Measurements from ENCODE around the gene NACAD. TPM values are rescaled to one million over a fixed set of nuclear protein-coding genes. Genes with fewer than 3 reads are reported as not detected.
A peak's percentile ranks its signal among the peaks of the same experiment; 100 is the strongest.

Gene NACAD
- total RNA-seq, 1 experiment from 2014 or later = not detected

GRCh38 chr7:45064047-45064725 lies 24.6 kb downstream of the NACAD start:
- intact Hi-C loops (cut with micrococcal nuclease) = no loop called here
- peaks cover 48% of the 10 kb centered on the region for H3K36me3 Mint-ChIP-seq (ENCODE audit: insufficient read depth, unreplicated experiment)
- CTCF ChIA-PET = no interaction called here
- no peak for DNase-seq (ENCODE audit: unreplicated experiment)
- POLR2A ChIA-PET = no interaction called here
- H3K4me3 Mint-ChIP-seq (ENCODE audit: unreplicated experiment) = no peak overlapping the region
- no peak overlapping the region for H3K27ac Mint-ChIP-seq (ENCODE audit: low read depth, unreplicated experiment)
- no peak for TF ChIP-seq CTCF (IDR thresholded peaks at IDR 0.05; ENCODE audit: unreplicated experiment)
- H3K9me3 Mint-ChIP-seq (ENCODE audit: unreplicated experiment) = no peaks in the 10 kb centered on the region
- BruUV-seq (replicated peaks) = no TSS peak
- H3K4me1 Mint-ChIP-seq (ENCODE audit: insufficient read depth, unreplicated experiment) = peaks cover 6% of the 10 kb centered on the region
- no peaks in the 10 kb centered on the region for H3K27me3 Mint-ChIP-seq (ENCODE audit: insufficient read depth, unreplicated experiment)

GRCh38 chr7:45061806-45062425 lies 26.9 kb downstream of the NACAD start:
- no peak overlapping the region for H3K27ac Mint-ChIP-seq (ENCODE audit: low read depth, unreplicated experiment)
- no peaks in the 10 kb centered on the region for H3K9me3 Mint-ChIP-seq (ENCODE audit: unreplicated experiment)

DNA sequence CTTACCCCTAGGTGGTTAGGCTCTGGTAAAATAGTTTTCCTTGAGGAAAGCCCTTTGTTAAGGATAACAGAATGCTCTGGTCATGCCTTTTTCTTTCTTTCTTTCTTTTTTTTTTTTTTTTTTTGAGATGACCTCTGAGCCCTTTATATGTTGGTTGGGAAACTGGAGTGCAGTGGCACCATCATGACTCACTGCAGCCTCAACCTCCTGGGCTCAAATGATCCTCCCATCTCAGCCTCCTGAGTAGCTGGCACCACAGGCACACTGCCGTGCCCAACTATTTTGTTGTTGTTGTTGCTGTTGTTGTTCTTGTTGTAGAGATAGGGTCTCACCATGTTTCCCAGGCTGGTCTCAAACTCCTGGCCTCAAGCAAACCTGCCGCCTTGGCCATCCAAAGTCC lies 27.4 kb downstream of the NACAD start:
- ChIA-PET CTCF (interaction anchor here (0.6 kb wide), 1 partner anchor 12 kb away, joined by 3 read pairs; no protein-coding TSS in a partner anchor), POLR2A (no interaction called here)
- H3K27me3 Mint-ChIP-seq (ENCODE audit: insufficient read depth, unreplicated experiment) = no peaks in the 10 kb centered on the region
- TF ChIP-seq CTCF (IDR thresholded peaks at IDR 0.05; ENCODE audit: unreplicated experiment) = no peak
- H3K4me1 Mint-ChIP-seq (ENCODE audit: insufficient read depth, unreplicated experiment) = no peaks in the 10 kb centered on the region
- H3K36me3 Mint-ChIP-seq (ENCODE audit: insufficient read depth, unreplicated experiment) = peaks cover 41% of the 10 kb centered on the region
- H3K9me3 Mint-ChIP-seq (ENCODE audit: unreplicated experiment) = no peaks in the 10 kb centered on the region
- no peak for DNase-seq (ENCODE audit: unreplicated experiment)
- peak overlapping the region; percentile 17 for H3K27ac Mint-ChIP-seq (ENCODE audit: low read depth, unreplicated experiment)
- no peak overlapping the region for H3K4me3 Mint-ChIP-seq (ENCODE audit: unreplicated experiment)
- intact Hi-C loops (cut with micrococcal nuclease) = no loop called here
- BruUV-seq (replicated peaks) = no TSS peak

More at GRCh38 chr7:45061806-45062425, 26.9 kb downstream of the NACAD start:
- H3K27me3 Mint-ChIP-seq (ENCODE audit: insufficient read depth, unreplicated experiment) = no peaks in the 10 kb centered on the region
- H3K4me1 Mint-ChIP-seq (ENCODE audit: insufficient read depth, unreplicated experiment) = no peaks in the 10 kb centered on the region
- no TSS peak for BruUV-seq (replicated peaks)
- H3K4me3 Mint-ChIP-seq (ENCODE audit: unreplicated experiment) = no peak overlapping the region
- intact Hi-C loops (cut with micrococcal nuclease) = no loop called here
- no peak for DNase-seq (ENCODE audit: unreplicated experiment)
- peaks cover 41% of the 10 kb centered on the region for H3K36me3 Mint-ChIP-seq (ENCODE audit: insufficient read depth, unreplicated experiment)
- ChIA-PET CTCF (interaction anchor here (0.6 to 1.1 kb wide), 3 partner anchors 13 to 77 kb away, joined by 3 read pairs; no protein-coding TSS in a partner anchor), POLR2A (no interaction called here)
- no peak for TF ChIP-seq CTCF (IDR thresholded peaks at IDR 0.05; ENCODE audit: unreplicated experiment)

DNA sequence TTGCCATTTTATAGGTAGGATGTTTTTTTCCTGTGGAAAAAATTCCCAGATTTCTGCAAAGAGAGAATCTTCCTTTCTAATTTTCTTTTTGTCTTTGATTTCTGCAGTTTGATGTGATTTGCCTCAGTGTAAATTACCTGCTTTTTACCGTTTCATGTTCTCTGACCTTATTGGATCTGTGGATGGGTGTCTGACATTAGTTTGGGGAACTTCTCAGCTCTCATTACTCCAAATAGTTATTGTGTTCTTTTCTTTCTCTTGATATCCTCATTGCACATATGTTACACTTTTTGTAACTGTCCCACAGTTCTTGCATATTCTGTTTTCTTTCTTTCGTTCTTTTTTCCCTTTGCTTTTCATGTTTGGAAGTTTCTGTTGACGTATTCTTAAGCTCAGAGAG lies 28.5 kb downstream of the NACAD start:
- no peak overlapping the region for H3K27ac Mint-ChIP-seq (ENCODE audit: low read depth, unreplicated experiment)
- intact Hi-C loops (cut with micrococcal nuclease) = no loop called here
- H3K4me3 Mint-ChIP-seq (ENCODE audit: unreplicated experiment) = no peak overlapping the region
- H3K4me1 Mint-ChIP-seq (ENCODE audit: insufficient read depth, unreplicated experiment) = no peaks in the 10 kb centered on the region
- no peaks in the 10 kb centered on the region for H3K9me3 Mint-ChIP-seq (ENCODE audit: unreplicated experiment)
- BruUV-seq (replicated peaks) = no TSS peak
- TF ChIP-seq CTCF (IDR thresholded peaks at IDR 0.05; ENCODE audit: unreplicated experiment) = no peak
- POLR2A ChIA-PET = interaction anchor here (0.9 kb wide), 1 partner anchor 15 kb away, joined by 6 read pairs; no protein-coding TSS in a partner anchor
- H3K27me3 Mint-ChIP-seq (ENCODE audit: insufficient read depth, unreplicated experiment) = no peaks in the 10 kb centered on the region
- CTCF ChIA-PET = no interaction called here
- peaks cover 32% of the 10 kb centered on the region for H3K36me3 Mint-ChIP-seq (ENCODE audit: insufficient read depth, unreplicated experiment)
- DNase-seq (ENCODE audit: unreplicated experiment) = no peak

Data from MCF 10A (cell line).